HG02840 (cell line): ENCODE data around the gene TMEM217.
"Not testable (repeated sequence)": the region's sequence is repeated elsewhere in the genome, so short reads cannot be mapped to it uniquely, and the experiment has no call there.

Experiments used
- ATAC-seq: cut with Tn5 transposase; IDR thresholded peaks from one replicate; pipeline ENCODE4 v1.9.1; 2021; ENCODE audit warnings: mild to moderate bottlenecking, moderate library complexity, moderate number of reproducible peaks; ENCODE audit not compliant: unreplicated experiment, low FRiP score

The TMEM217 gene

DNA sequence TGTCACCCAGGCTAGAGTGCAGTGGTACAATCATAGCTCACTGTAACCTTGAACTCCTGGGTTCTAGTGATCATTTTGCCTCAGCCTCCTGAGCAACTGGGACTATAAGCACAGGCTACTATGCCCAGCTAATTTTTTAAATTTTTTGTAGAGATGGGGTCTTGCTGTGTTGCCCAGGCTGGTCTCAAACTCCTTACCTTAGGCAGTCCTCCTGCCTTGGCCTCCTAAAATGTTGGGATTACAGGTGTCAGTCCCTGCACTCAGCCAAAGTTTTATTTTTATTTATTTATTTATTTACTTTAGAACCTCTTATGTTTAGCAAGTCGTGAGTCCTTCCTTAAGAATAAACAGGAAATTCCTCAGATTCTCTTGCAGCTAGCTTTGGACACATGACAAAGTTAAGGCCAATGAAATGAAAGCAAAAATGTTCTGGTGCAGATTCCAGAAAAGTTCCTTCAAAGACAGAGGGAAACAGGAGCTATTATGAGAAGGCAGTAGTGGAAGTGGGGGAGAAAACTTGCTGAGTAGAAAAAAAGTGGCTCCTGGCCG lies 68.9 kb downstream of the TMEM217 start:
- no peak for ATAC-seq

DNA sequence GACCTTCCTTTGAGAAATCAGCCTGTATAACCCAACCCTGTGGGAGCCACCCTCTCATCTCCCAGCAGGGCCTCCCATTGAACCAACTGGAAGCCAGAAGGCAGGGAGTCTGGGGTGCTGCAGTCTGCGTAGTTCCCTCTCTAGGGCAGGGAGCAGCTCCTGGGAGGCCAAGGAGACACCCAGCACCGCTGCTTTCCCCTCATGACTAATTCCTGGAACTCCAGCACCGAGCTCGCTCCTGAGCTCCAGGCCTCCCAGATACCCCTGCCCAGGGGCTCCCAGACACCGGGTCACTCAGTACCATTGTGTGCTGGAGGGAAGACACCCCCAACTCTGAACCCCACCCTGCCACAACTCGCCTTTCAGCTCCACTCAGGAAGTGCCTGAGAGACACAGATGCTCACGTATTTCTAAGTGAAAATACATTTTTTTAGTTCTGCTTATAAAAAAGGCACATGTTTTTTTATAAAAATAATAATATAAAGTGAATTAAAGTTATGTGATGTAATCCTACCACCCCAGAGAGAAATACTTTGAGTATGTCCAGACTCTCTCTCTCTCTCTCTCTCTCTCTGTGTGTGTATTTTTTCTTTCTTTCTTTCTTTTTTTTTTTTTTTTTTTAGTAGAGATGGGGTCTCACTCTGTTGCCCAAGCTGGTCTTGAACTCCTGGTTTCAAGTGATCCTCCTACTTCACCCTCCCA lies 70.5 kb downstream of the TMEM217 start:
- no peak for ATAC-seq

DNA sequence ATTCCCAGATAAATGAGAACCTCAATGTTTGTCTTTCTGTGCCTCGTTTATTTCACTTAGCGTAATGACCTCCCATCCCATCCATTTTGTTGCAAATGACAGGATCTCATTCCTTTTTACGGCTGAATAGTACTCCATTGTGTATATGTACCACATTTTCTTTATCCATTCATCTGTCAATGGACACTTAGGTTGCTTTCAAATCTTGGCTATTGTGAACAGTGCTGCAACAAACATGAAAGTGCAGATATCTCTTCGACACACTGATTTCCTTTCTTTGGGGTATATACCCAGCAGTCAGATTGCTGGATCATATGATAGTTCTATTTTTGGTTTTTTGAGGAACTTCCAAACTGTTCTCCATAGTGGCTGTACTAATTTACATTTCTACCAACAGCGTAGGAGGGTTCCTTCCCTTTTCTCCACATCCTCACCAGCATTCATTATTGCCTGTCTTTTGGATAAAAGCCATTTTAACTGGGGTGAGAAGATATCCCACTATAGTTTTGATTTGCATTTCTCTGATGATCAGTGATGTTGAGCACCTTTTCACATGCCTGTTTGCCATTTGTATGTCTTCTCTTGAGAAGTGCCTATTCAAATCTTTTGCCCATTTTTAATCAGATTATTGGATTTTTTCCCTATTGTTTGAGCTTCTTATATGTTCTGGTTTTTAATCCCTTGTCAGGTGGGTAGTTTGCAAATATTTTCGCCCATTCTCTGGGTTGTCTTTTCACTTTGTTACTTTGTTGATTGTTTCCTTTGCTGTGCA lies 71.8 kb downstream of the TMEM217 start:
- not testable (repeated sequence) for ATAC-seq

DNA sequence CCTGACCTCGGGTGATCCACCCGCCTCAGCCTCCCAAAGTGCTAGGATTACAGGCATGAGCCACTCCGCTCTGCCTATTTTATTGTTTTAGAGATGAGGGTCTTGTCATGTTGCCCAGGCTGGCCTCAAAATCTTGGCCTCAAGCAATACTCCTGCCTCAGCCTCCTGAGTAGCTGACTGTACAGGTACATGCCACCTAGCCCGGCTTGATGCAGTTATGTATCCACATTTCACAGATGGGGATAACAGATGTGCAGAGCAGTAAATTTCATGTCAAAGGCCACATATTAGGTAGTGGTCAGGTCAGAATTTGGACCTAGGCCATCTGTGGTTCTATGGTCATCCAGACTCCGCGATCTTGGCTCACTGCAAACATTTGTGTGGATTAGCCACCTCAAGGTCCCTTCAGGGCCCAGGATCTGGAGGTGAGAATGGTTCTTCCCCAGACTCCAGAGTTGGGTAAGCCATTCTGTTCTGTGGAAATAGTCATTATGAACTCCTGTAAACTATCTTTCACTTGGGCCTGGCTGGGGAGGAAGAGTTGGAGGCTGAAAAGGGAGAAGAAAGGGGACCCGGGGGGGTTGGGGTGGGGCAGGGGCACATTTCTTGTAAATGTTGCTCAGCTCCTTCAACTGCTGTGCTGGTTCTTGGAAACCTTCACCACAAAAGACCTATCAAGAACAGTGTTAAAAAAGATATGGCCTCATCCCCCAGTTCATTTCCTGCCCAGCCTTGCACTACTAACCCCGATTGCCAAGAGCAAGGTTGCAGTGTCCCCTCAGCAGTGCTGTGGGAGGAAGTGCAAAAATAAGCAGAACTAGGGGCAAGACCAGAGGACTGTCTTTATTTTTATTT lies 75.0 kb downstream of the TMEM217 start:
- ATAC-seq = no peak

DNA sequence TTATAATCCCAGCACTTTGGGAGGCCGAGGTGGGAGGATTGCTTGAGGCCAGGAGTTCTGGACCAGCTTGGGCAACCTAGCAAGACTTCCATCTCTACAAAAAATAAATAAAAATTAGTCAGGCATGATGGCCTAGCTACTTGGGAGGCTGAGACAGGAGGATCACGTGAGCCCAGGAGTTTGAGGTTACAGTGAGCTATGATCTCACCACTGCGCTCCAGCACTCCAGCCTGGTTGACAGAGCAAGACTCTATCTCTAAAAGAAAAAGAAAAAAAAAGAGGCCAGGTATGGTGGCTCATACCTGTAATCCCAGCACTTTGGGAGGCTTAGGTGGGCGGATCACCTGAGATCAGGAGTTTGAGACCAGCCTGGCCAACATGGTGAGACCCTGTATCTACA lies 77.3 kb downstream of the TMEM217 start:
- not testable (repeated sequence) for ATAC-seq

DNA sequence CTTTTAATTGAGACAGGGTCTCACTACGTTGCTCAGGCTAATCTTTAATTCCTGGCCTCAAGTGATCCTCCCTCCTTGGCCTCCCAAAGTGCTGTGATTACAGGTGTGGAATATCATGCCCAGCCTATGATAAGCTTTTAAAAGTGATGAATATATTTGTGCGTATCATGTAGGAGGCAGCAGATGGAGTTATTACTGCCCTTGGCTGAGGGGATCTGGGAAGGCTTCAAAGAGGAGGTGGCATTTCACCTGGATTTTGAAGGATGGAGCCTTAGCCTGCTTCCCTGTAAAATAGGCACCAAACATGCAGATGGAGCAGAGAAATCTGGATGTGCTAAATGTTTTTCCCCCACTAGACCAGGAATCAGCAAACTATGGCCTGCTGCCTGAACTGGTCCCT lies 77.9 kb downstream of the TMEM217 start:
- ATAC-seq = no peak

DNA sequence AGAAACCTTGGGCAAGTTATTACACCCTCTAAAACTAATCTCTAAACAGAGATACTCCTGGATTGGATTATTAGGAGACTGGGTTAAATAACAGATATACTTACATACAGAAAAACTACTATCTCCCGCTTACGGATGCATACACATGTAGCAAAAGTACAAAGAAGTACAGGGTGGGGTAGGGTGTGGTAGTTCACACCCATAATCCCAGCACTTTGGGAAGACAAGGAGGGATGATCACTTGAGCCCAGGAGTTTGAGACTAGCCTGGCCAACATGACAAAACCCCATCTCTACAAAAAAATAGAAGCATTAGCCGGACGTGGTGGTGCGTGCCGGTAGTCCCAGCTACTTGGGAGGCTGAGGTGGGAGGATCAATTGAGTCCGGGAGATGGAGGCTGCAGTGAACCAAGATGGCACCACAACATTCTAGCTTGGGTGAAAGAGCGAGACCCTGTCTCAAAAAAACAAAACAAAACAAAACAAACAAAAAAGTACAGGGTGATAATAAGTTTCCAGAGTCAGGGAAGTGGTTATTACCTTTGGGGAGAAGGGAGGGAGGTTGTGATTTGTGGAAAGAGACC lies 79.9 kb downstream of the TMEM217 start:
- ATAC-seq = no peak

DNA sequence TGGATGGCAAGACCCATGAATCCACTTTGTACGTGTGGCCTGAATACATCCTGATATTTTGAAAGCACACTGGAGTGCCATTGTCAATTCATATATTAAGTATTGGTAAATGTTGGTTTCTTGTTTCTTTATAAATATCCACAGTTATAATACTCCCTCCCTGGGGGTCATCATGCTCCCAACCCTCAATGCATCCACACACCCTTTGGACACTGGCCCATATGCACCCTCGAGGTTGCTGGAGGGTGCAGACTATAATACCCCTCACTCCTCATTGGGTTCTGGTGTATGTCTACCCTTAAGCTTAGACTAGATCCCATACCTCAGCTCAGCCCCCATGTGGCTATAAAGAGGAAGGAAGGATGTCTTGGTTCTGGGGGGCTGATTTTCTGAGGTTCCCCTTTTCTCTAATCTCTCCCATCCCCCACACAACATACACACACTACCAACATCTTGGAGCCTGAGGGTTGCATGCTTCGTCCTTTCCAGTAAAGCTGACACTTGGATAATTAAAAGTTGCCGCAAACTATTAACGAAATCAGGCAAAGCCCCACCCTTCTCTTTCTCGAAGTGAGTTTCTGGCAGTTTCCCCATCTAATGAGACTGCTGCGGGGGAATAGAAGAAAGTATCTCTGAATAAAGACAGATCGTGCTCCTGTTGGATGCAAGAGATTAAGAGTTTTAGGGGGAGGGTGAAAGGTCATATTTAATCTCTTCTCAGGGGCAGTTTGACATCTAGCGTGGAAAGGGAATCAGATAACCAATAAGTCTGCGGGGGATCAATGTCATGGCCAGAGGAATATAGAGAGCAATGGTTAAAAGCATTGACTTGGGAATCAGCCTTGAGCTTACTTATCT lies 80.6 kb downstream of the TMEM217 start:
- no peak for ATAC-seq

DNA sequence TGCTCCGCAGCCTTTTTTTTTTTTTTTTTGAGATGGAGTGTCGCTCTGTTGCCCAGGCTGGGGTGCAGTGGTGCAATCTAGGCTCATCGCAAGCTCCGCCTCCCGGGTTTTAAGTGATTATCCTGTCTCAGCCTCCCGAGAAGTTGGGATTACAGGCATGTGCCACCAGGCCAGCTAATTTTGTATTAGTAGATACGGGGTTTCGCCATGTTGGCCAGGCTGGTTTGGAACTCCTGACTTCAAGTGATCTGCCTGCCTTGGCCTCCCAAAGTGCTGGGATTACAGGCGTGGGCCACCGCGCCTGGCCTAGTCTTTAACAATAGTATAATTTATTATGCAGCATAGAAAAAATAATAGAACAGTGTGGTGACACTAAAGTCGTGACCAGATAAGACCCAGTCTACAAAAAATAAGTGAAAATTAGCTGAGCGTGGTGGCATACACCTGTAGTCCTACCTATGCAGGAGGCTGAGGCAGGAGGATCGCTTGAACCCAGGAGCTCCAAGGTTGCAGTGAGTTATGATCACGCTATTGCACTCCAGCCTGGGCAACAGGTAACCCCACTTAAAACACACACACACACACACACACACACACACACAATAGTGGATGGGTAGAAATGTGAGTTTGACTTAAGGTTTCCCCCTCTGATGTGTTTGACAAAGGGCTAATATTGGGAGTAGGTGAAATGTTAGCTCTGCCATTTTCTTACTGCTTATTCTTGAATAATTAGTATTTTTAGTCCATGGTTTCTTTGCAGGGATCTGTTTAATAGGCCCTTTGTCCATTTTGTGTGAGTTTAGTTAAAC lies 81.5 kb downstream of the TMEM217 start:
- ATAC-seq = no peak

DNA sequence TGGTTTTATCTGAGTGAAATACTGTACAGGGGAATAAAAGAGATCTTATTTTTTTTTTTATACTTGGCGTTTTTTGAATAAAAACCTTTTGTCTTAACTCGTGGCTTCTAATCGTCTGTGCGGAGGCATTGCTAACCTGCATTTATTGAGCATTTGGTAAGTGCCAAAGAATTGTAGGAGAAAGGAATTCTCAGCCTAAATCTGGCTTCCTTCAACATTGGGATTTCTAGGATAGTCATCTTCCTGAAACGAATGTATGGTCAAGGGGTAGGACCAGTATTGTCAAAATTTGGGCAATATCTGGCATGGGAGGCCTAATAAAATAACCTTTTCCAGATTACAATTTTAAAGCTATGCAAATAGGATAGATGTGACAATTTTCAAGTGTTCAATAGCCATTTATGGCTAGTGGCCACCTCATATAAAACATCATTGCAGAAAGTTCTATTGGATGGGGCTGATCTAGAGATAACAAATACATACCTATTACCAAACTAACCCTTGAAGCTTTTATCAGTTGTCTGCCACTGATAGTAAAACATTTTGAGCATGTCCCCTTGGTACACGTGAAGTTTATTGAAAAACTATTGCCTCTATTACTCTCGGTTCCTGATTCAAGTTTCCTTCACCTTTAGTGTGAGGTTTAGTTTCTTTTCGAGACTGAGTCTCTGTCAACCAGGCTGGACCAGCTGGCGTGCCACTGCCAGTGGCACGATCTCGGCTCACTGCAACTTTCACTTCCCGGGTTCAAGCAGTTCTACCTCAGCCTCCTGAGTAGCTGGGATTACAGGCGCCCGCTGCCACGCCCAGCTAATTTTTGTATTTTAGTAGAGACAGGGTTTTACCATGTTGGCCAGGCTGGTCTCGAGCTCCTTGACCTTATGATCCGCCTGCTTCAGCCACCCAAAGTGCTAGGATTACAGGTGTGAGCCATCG lies 82.3 kb downstream of the TMEM217 start:
- no peak for ATAC-seq

DNA sequence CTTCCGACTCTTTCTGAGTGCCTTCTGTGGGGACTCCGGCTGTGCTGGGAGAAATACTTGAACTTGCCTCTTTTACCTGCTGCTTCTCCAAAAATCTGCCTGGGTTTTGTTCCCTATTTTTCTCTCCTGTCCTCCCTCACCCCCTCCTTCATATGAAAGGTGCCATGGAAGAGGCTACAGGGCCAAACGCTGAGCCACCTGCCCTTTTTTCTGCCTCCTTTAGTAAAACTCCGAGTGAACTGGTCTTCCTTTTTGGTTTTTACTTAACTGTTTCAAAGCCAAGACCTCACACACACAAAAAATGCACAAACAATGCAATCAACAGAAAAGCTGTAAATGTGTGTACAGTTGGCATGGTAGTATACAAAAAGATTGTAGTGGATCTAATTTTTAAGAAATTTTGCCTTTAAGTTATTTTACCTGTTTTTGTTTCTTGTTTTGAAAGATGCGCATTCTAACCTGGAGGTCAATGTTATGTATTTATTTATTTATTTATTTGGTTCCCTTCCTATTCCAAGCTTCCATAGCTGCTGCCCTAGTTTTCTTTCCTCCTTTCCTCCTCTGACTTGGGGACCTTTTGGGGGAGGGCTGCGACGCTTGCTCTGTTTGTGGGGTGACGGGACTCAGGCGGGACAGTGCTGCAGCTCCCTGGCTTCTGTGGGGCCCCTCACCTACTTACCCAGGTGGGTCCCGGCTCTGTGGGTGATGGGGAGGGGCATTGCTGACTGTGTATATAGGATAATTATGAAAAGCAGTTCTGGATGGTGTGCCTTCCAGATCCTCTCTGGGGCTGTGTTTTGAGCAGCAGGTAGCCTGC lies 83.2 kb downstream of the TMEM217 start:
- no peak for ATAC-seq

DNA sequence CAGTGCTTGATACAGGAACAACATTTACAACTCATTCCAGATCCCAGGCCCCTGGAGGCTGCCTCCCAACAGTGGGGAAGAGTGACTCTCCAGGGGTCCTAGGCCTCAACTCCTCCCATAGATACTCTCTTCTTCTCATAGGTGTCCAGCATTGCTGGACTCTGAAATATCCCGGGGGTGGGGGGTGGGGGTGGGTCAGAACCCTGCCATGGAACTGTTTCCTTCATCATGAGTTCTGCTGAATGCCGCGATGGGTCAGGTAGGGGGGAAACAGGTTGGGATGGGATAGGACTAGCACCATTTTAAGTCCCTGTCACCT lies 83.8 kb downstream of the TMEM217 start:
- ATAC-seq = no peak

DNA sequence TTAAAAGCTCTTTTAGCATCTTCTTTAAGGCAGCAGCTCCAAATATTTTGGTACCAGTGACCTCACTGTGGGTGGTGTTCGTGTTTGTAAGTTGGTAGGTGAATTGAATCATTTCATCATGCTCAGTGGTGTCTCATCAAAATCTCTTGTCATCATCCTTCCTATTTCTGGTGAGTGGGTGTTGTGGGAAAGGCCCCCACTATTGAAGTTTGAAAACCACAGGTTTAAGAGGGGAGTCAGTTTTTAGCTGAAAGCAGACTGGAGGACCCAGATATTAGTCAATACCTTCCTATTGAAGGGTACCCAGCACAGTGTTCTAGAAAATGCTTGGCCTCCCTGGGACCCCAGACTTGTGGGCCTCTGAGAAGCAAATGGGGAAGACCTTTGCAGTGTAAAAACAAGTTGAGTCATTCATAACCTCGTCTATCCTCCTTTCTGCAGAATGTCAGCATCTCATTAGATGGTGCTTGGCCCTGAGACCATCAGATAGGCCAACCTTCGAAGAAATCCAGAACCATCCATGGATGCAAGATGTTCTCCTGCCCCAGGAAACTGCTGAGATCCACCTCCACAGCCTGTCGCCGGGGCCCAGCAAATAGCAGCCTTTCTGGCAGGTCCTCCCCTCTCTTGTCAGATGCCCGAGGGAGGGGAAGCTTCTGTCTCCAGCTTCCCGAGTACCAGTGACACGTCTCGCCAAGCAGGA lies 84.3 kb downstream of the TMEM217 start:
- ATAC-seq = no peak

DNA sequence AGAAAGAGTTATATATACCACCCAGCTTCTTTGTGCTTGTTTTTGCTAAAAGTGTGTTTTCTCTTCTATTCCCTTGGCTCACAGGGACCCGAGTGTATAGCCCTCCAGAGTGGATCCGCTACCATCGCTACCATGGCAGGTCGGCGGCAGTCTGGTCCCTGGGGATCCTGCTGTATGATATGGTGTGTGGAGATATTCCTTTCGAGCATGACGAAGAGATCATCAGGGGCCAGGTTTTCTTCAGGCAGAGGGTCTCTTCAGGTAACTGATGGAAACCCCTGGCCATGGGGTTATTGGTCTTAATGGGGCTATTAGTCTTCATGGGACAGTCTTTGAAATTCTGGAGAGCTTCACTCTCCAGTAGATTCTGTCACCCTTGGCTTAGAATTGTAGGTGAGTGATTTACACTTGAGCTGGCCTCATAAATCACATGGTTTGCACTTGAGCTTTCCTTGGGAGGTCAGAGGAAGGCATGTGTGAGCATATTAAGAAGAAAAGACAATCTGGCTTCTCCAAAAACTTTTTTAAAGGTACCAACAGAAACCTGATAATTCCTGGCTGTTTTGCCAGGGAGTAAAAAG lies 84.9 kb downstream of the TMEM217 start:
- no peak for ATAC-seq

DNA sequence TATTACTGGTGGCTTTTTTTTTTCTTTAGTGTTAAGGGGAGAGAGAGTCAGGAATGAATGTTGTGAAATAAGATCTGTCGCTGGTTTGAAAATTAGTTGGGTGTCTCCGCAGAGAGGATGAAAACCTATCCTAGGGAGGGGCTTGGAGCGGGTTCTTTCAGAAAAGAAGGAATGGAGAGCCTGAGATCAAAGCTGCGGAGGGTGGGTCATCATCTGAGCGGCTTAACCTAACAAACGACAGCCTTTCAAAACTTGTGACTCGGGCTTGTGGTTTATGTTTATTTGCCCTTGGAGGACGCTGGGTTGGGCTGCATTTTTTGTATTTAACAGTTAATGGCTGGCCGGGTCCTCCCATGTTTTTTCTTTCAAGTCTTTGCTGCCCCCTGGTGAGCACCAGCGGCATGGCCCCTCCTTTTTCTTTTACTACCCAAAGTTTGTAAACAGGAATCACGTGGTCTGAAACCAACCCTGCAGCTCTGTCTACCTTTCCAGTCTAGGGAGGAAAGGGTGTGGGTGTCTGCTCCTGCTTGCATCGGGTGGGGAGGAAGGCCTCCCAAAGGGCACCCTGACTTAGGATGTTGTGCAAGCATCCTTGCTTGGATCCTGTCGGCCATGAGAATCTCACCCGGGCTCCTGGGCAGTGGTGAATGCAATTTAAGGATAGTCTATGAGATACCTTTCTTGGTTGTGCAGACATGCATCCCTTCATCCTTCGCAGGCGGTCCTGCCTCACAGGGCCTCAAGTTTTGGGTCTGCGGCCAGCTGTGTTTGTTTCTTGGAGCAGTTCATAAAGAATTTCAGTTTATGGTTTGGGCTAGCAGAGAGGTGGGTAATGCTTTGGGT lies 85.8 kb downstream of the TMEM217 start:
- no peak for ATAC-seq
